LHCN-M2 (cell line): ENCODE results near the gene PEX10. TPM values are rescaled to one million over a fixed set of nuclear protein-coding genes. Genes with fewer than 3 reads are reported as not detected.

ENCODE experiments used
- DNase-seq: peaks from one replicate; pipeline ENCODE4 v3.0.0-alpha.2; 2012; ENCODE audit warnings: low read depth
- total RNA-seq: library from RNA; depleted of rRNA; stranded (reverse); fragments of >200 nt; gene quantifications from 2 replicates; pipeline ENCODE4 v1.2.3, GENCODE V29; 2014

The PEX10 gene
- total RNA-seq, 1 experiment from 2014 or later, result 47.9 TPM

- no peak for DNase-seq
Observed at GRCh38 chr1:2425892-2426291, 13.5 kb upstream of the PEX10 start.

GRCh38 chr1:2422523-2422922 lies 10.2 kb upstream of the PEX10 start:
- DNase-seq, result no peak

- DNase-seq, result no peak
Observed at GRCh38 chr1:2419416-2419815, 7.1 kb upstream of the PEX10 start.

GRCh38 chr1:2418791-2419320 lies 6.5 kb upstream of the PEX10 start:
- DNase-seq, result no peak

DNA sequence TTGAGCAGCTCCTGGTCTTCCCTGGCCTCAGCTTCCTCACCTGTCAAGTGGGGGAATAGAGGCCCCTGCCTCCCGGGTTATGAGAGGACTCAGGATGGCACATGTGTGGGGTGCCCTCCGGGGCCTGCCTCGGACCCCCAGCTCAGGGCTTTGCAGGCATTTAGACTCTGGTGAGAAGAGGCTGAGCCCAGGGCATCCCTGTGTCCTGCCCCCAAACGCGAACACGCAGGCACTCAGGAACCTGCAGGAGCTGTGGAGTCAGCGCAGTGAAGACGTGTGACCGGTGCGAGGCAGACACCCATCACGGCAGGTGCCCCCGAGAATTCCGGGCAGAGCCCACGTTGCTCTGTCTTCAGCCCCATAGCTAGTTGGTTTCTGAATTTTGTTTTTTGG lies 5.5 kb upstream of the PEX10 start:
- DNase-seq, result no peak

DNA sequence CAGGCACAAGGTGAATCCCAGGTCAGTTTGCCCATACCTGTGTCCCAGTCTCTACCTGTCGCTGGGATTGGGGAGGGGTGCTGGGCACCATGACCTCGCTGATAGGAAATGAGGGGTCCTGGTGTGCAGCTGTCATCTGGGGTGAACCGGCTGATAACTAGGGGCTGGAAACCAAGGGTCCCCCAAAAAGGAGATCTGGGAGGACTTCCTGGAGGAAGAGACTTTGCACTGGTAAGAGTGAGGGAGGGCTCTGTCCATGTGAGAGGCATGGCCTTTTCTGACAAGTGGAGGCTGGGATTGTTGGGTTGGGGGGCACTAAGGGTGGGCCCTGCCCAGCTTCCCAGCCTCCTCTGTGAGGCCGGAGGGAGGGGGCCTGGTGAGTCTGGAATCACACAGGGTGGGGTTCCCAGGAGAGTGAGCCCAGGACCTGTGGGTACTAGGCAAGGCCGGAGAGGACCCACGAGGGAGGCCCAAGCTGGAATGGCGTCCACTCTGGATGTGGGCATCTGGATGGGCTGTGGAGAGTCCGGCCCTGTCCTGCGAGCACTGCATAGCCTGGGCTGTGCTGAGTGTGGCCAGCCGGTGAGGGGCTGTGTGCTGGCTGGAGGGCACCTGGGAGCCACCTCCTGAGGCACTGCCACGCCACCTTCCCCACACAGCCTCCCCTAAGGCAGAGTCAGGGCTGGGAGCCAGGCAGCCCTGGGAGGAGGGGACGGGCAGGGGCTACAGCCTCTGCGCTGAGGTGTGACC lies 4.9 kb upstream of the PEX10 start:
- DNase-seq, result no peak

GRCh38 chr1:2416403-2416802 lies 4.0 kb upstream of the PEX10 start:
- DNase-seq, result no peak

- no peak for DNase-seq
Observed at GRCh38 chr1:2415801-2416208, 3.4 kb upstream of the PEX10 start.

DNA sequence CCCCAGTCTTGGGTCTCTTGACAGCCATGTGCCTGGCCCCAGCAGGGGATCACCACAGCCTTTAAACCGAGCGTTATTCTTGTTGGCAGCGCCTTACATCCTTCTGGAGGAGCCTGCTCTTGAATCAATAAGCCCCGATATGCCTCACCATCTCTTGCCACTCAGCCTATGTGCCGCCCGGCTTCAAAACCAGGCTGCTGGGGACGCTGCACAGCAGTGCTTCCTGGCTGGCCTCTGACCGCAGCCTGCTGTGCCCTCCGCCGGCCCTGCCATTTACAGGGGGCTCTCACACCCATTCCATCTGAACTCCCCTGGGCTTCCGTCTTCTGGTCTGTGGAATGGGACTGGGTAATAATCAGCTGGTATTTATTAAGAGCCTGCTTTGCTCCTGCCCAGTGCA lies 3.0 kb upstream of the PEX10 start:
- no peak for DNase-seq

DNA sequence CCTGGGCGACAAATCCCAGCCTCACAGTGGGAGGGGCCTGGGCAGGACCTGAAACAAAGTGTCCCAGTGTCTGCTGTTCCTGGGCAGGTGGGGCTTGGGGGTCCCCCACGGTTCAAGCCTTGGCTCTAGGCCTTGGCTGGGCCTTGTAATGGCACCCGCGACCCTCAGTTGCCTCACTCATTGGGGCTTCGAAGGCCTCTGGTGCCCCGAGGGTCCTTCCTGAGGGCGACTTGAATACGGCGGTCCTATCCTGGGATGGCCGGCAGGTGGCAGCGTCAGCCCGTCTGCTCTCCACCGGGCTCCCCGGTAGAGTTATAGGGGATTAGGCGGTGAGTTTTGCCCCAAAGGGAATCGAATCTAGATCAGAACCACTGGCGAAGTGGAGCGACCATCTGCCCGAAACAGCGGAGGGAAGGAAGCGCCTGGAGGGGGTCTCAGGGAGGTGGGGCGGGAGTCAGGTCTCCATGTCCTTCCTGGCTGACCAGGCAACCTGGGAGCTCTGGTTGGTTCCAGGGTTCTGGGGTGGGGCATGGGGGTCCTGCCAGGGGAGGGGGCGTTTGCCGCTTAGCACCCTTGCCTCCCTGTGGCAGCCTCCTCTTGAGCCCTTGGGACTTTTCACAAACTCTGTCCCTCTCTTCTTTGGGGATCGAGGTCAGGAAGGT lies 2.1 kb upstream of the PEX10 start:
- peak; percentile 45 for DNase-seq

DNA sequence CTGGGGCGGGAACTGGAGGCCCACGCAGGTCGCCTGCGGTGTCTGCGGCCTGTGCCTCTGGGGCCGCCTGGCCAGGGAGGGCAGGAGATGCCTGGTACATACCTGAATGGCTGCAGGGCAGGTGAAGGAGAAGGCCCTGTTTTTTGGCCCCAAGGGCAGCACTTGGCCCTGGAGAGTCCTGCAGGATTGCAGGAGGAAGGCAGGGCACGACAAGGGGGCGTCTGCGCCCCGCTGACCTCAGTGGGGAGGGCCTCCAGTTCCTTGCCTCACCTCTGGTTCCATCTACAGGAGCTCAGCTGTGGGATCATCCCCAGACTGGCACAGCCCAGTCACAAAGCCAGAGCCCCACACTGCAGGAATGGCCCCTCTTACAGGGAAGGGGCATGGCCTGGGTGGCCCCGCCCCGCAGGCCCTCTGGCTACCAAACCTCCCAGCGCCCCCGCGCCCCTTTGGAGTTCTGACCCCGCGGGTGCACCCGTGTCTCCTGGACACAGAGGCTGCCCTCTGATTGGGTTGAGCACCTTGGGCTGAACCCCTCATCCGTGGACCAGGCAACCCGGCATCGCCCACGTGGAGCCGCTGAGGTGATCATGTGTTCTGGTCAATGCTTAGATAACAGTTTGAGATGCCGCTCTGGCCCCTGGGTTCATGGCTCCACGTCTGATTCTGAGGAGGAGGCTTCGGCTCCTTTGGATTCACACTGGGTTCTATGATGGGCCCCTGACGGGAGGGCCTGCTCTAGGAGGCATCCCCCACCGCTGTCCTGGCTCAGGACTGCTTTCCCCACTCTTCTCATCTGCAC lies 1.3 kb upstream of the PEX10 start:
- no peak for DNase-seq

DNA sequence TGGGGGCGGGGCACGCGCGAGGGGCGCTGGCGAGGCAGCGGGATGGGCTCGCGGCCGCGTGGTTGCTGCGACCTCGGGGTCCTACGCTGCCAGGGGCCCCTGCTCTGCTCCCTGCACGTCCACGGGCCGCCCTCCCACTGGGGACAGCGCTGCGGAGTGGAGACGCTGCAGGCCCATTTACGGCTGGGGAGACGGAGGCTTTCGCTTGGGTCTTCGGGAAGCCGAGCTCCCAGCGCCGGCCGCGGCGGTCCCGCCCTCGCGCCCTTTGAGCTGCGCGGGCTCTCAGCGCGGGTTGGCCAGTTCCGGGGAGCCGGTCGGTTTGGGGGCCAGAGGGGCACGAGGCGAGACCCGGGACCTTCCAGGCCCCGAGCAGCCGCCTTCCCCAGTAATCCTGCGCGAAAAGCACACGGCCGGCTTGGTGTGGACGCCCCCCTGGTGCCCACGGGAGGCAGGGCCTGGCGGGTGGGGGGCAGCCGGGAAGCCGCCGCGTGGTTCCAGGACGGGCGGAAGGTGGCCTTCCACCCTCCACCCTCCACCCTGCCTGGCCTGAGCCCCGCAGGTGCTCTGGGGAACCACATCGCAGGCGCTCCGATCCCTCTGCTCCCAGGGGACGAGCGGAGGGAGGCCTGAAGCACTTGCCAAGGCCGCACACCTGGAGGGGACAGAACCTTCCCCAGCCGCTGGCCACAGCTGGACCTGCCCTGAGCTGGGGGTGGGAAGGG lies 570 bp upstream of the PEX10 start:
- DNase-seq, result no peak

GRCh38 chr1:2411801-2412394 lies 466 bp downstream of the PEX10 start:
- no peak for DNase-seq

DNA sequence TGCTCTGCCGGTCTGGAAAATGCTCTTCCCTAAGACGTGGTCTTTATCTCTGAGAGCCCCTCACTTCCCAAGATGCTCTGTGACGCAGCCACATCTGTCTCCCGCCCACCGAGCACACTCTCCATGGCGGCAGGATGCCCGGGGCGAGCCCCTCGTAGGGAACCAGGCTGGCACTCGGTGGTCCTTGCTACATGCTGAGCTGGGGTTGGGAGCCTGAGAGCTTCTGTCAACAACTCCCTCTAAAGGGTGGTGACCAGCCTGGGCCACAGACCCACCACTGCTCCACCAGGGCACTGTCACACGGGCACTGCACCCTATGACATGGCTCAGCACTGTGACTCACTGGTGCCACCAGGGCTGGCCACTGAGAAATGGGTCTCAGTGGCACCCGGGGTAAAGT lies 2.6 kb downstream of the PEX10 start:
- no peak for DNase-seq

DNA sequence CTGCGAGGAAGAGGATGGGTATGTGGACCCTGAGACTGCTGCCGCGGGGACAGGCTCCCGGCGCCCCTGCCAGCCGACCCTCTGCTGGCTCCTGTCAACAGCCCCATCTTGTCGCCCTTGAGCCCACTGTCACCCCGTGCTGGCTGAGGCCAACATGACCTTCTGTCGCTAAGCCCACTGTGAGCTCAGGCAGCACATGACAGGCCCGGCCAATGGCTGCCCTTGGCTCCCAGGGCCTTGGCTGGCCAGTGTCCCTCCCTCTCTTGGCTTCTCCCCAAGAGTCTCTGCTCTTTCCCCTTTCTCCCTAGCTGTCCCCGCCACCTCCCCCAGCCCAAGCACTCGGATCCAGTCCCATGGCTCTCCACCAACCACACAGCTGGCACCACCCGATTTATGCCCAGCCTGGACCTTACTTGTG lies 3.5 kb downstream of the PEX10 start:
- no peak for DNase-seq

- DNase-seq, result no peak
Observed at GRCh38 chr1:2408456-2408855, 3.9 kb downstream of the PEX10 start.

DNA sequence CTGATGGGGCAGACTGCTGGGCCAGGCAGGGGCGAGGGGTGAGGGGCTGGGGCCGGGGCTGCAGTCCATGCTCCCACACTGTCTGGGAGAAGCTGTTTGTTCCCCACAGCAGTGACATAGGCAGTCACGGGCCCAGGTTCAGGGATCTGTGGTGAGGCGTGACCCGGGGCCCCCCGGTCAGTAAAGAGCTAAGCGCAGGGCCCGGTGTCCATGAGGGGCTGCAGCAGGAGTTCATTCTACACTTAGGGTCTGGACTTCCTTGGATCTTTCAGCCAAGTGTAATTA lies 4.4 kb downstream of the PEX10 start:
- DNase-seq, result no peak

DNA sequence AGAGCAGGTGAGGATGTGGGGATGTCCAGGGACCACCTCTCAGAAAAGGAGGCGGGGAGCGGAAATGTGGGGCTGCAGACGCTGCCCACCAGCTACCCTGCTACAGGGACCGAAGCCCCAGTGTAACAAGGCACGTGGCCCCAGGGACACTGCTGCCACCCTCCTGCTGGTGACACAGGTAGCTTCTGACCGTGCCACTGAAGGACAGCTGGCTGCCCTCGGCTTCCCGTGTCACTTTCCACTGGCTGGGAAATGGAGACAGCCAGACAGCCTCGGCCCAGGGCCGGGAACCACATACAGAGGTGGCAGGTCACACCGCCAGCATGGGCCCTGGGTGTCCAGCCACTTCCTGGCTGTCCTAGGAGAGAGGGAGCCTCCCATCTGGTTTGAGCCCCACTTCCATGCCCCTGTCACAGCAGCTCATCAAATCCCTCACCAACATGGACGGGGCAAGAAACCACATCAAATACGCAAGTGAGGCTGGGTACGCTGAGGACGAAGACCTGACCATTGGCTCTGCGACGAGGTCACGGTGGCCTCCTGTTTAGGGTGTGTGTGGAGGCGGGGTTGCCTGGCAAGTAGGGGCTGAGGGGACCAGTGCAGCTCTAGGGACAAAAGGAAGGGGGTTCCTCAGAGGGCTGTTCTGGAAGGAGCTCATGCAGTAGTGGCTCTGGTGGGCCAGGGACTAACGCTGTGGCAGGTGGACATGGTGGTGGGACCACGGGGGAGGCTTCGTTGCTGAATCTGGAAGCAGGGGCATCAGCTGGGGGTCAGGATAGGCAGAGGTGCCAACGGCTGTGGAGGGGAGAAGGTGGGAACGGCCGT lies 5.0 kb downstream of the PEX10 start:
- DNase-seq, result no peak

- DNase-seq, result no peak
Observed at GRCh38 chr1:2406451-2407041, 5.8 kb downstream of the PEX10 start.
